Islet precursor cell (in vitro differentiated cells): ENCODE results near the gene GGTLC2.
"Not testable (repeated sequence)": the region's sequence is repeated elsewhere in the genome, so short reads cannot be mapped to it uniquely, and the experiment has no call there.

ENCODE experiments used
- DNase-seq: peaks from one replicate; pipeline ENCODE4 v3.0.0-alpha.2; 2018

The GGTLC2 gene

DNA sequence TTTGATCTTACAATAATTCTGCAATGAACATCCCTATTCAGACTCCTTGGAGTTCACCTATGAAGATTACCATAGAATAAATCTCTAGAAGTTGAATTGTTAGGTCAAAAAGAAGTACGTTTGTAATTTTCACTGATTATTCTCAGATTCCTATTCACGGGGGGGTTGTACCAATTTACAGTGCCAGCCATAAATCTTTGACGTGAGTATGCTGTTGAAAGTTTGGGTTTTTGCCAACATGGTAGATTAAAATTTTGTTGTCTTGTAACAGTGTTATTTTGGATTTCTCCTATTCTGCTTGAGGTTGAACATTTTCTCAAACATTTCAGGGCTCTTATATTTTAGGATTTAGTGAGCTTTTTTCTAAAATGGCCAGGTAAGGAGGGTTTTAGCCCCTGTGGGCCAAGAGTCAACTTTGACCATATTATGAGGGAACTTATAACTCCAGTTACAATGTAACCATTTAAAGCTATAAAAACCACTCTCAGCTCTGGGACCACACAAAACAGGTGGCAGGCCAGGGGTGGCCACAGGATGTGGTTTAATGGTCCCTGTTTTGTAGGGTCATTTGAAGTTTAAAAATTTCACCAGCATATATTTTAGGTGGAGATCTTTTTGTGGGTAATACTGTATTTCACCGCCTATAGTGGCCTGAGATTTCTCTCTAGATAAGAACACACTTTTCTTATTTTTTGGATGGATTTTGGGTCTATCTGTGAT lies 25.8 kb downstream of the GGTLC2 start:
- DNase-seq = no peak

DNA sequence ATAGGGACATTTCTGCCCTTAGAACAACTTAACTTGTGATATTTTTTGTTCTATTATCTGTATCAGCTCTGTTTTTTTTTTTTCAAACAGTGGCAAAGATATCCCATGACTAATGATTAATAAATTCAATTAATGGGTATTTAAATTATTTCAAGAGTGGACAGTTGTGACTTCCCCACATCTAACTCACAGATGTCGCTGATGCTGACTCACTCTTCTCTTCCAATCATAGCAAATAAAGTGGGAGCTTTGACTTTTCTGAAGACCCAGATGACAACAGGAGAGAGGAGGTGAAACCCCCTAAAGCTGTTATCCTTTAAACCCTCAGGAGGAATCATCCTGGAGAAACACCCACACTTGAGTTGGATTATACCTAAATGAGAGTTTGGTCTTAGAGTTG lies 27.1 kb downstream of the GGTLC2 start:
- no peak for DNase-seq

GRCh38 chr22:22673099-22673498 lies 28.7 kb downstream of the GGTLC2 start:
- DNase-seq = no peak

DNA sequence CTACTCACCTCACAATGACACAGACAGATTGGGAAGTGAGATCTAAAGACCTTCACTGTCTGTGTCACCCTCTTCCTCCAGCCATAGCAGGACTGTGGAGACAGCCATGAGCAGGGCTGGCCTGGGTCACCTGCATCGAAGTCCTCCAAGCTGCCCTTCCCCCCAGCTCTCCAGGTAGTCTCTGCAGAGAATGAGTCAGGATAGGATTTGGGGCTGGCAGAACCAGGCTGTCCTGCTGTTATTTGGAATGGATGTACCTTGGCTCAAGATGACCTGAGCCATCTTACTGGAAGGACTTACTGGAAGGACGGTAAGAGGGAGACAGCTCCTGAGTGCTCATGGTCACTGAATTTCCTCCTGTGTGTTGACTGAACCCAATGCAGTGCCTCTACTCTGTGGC lies 29.2 kb downstream of the GGTLC2 start:
- DNase-seq = no peak

DNA sequence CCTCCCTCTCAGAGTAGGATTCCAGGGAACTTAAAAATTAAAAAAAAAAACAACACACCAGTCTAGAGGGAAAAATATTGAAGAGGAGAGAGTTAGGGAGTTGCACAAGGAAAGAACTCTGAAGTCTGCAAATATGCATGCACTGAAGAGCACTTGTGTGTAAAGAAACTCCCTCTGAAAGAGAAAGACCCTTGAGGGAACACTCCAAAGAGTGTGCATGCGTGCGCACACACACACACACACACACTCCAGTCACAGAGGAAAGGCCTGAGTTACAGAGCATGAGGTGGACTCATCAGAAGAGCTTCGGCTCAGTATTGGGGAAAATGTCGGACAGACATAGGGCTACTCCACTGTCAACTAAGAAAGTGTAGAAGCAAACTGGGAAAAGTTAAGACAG lies 30.1 kb downstream of the GGTLC2 start:
- no peak for DNase-seq

GRCh38 chr22:22678970-22679369 lies 34.6 kb downstream of the GGTLC2 start:
- DNase-seq = no peak

DNA sequence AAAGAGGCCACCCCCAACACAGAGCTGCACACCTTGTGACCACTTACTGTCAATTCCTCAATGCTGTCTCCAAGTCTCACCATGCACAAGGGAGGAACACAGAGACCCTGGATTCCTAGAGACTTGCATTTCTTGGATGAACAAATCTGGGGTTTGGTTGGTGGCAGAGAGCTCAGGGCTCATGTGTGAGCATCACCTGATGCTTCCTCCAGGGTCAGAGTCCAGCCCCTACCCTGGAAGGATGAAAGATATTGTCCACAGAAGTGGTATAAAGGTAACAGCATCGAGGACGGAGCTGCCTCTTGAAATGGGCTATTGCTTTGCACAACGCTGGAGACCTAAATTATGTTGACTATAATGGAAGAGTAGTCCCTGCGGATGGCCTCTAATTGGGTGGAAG lies 36.0 kb downstream of the GGTLC2 start:
- DNase-seq = no peak

DNA sequence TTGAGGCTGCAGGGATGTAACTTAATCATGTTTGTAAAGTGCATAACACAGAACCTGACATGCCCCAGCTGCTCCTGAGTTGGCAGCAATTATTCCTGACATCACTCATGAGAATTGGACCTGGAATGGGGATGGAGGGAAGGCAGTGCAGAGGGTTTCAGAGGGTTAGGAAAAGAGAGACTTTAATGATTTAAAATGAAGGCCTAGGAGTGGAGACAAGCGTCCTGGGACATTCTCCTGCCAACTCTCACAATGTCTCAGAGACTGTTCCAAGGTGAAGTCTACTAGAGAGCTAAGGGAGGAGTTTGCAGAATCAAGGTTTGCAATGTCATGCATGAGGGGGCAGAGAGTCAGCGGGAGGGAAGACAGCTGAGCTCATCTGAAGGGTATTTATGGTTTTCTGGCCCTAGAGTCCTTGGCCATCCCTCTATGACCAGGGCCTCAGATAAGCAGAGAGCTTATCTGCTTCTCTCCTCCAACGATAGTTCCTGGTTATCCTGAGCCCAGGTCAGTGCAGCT lies 36.9 kb downstream of the GGTLC2 start:
- no peak for DNase-seq

- DNase-seq = no peak
Observed at GRCh38 chr22:22682196-22682595, 37.8 kb downstream of the GGTLC2 start.

GRCh38 chr22:22682807-22683667 lies 38.6 kb downstream of the GGTLC2 start:
- DNase-seq = no peak

DNA sequence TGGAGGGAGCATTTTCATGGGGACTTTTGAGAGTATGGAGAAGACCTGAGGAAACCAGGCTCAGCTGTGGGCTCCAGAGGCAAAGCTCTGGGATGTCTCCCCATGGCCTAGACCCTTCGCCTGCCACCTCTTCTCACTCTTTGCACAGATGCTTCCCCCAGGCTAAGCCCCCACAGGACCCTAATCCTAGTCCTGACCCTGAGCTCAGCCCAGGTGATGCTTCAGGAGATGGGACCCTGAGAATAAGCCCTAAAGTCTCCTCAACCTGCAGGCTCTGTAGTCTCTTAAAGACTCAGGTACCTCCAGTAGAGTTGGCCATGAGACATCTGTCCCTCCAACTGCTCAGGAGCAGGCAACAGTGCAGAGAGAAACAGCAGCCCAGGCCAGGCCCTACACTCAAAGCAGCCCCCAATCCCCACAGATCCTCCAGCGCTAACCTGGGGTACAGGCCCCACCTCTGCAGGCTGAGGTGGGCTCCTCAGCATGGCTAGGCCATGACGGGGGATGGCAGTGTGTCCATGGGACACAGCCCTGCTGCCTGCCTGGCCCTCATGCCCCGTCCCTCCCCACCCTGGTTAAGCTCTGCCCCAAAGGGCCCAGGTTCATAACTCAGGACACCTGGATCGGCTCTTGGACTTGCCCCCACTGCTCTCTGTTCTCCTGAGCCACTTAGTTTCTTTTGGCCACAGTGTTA lies 39.4 kb downstream of the GGTLC2 start:
- DNase-seq = no peak

DNA sequence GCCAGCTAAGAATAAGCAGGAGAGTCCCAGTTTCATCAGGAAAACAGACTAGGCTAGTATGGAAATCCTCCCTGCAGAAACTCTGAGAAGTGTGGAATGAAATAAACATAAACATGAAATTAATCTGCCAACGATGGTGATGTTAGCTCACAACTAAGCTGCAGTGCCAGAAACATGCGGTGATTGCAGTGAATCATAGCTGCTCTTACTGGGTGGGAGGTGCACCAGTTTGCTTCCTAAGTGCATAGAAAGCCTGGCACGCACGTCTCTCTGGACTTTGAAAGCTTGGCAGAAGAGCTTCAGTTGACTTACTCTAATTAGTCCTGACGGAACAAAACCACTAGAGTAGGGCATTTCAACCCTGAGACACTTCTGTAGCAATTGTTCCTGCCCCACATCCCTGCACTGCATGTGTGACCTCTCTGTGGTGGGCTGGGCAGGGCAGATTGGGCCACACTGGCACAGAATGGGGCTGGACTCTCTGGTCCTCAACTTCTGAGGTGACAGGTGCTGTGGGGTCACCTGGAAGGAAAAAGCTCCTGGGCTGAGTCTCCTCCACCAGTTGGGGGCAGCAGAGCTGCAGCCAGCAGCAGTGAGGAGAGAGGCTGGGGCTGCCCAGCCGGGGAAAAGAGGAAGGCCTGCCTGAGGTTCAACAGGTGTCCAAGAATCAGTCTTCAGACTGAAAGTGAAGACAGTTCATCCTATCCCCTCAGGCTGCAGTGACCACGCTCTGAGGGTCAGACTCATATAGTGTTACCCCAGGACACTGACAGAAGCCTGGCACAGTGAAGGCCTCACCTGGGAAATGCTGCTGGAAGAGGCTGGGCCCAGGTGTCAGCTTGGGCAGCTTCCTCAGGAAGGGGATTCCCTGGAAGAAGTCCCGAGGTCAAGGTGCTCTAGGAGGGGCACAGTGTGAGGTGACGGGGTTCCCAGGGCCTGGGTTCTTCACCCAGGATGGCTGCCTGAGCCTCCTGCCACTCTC lies 40.5 kb downstream of the GGTLC2 start:
- peak; percentile 66 for DNase-seq

DNA sequence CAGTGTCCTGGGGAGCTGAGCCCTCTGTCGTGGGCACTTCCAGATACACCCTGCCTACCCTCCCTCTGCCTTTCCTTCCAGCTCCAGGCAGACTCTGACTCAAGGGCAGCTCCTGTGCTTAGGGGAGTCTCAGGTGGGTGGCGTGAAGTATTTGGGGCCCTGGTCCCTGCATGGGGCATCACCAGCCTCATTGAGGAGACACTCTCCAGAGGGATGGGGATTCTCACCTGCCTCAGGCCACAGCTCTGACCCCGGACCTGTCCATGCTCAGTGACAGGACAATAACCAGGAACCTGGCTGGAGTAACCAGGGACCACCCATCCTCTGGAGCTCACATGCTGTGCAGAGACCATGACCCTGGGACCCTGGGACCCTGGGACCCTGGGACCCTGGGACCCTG lies 41.2 kb downstream of the GGTLC2 start:
- no peak for DNase-seq

DNA sequence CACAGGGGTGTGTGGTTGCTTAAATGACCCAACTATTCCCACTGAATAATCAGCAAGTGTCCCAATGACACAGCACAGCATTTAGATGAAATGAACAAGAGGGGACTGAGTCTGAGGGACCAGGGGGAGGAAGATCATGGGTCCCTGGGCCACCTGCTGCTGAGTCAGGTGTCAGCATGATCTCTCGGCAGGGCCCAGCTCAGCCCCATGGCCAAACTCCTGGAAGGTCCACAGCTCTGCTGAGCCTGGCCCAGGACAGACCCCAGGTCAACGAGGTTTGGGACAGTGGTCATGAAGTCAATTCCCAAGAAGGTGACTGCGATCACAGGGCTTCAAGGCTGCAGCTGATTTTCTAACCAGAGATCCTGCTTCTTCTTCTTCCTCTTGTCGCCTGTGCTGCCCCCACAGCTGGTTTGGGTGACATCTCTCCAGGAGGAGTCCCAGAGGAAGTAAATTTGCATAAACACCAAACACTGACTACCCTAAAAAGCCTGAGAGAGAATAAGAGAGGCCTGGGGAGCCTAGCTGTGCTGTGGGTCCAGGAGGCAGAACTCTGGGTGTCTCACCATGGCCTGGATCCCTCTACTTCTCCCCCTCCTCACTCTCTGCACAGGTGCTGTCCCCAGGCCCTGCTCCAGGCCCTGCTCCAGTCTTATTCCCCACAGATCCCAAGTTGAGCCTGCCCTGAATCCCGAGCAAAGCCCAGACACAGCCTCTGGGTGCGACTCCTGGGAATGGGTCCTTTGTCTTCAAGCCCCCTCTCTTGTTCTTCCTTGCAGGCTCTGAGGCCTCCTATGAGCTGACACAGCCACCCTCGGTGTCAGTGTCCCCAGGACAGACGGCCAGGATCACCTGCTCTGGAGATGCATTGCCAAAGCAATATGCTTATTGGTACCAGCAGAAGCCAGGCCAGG lies 42.0 kb downstream of the GGTLC2 start:
- not testable (repeated sequence) for DNase-seq

DNA sequence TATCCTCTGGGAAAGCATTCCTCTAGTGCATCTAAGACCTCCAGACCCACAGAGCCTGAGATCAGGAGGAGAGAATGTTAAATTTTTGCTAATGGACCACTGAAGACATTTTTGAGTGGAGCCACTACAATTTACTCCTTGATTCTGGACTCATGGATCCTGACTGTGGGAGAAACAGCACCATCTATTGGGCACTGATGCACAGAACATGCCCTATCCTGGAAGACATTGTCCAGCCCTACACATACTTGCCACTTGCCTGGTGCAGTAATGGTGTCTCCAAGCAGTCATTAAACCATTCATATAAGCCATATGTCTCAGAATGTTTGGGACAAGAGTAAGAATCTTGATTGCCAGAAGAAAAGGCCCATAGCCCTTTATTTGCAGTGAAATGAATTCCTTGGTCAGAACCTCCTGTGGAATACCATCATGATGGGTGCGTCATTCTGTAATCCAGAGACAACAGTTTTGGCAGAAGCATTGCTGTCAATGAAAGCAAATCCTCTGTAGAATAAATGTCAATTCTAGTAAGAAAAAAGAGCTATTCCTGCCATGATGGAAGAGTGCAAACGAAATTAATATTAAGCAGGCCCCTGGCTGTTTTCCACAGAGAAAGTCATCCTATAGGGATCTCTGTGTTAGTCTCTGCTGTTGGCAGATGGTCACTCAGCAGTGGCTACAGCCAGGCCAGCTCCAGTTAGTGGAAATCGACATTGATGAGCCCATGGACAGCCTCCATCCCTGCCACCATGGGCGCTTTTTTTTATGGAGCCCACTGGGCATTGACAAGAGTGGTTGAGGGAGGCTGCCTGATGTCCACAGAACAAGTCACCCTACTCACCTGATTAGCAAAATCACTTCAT lies 43.5 kb downstream of the GGTLC2 start:
- peak; percentile 74 for DNase-seq

- no peak for DNase-seq
Observed at GRCh38 chr22:22689621-22690345, 45.4 kb downstream of the GGTLC2 start.

DNA sequence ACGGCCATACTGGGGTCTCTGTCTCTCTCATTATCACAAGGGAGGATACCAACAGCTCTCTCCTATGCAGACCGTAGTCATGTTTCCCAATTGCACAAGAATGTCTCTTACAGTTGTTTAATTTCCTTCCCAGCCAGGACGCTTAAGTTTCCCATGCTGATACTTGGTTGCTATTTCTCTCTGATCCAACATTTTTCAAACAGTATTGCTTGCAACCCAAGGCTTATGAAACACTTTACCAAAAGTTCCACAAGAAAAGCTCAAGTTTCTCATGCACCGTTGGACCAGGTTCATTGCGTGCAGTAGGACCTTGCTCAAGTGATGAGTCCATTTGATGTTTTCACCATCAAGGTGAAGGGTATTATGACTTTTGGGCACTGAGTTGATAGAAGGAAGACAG lies 46.6 kb downstream of the GGTLC2 start:
- no peak for DNase-seq

- DNase-seq = no peak
Observed at GRCh38 chr22:22691716-22692701, 47.6 kb downstream of the GGTLC2 start.
